K562 (cell line): ENCODE data around the gene UBE2R2. TPM values are rescaled to one million over a fixed set of nuclear protein-coding genes. Genes with fewer than 3 reads are reported as not detected.

ENCODE experiments used
- ATAC-seq: fragments of 200-7000 bp; cut with Tn5 transposase; 3 replicates; pipeline ENCODE4 v1.9.1; 2020; ENCODE audit warnings: moderate library complexity
- BruUV-seq: library from RNA; stranded (reverse); fragments of 400-500 nt; replicated peaks from 2 replicates; lab custom pipeline; 2021; lab: Mats Ljungman, UMichigan
- CTCF ChIA-PET: fragments of 300-600 bp; formaldehyde crosslinking; extraction: SDS; loops from one replicate; lab custom pipeline; 2021; ENCODE audit warnings: low intra/inter-chr PET ratio; lab: Yijun Ruan, JAX
- POLR2A ChIA-PET: fragments of 300-600, 350-650 bp; sonication (Branson Sonifier 250); formaldehyde crosslinking; extraction: SDS; loops from one replicate; lab custom pipeline; 2021; ENCODE audit warnings: antibody characterized with exemption, inconsistent platforms; lab: Yijun Ruan, JAX
- DNase-seq, 4 experiments: peaks; one replicate each; pipeline versions ENCODE4 v3.0.0 to v3.0.0-alpha.2; 2011 to 2018; ENCODE audit warnings: low spot score in 3 of 4, mixed read lengths in 3 of 4; ENCODE audit errors: extremely low read depth in 1 of 4
- FAIRE-seq: peaks from 2 replicates; lab custom pipeline; 2011; peaks lifted over from hg19 to GRCh38; lab: Jason Lieb, UNC
- H2AFZ ChIP-seq: 2 replicates; pipeline ENCODE4 v1.6.0; 2011; ENCODE audit warnings: low read depth, low read length, control low read depth, inconsistent platforms
- H3K27ac ChIP-seq: fragments of 200-600 bp; 3 replicates; pipeline ENCODE4 v1.8.0; 2011; ENCODE audit warnings: low read depth, mild to moderate bottlenecking, control low read depth, inconsistent platforms, low read length, moderate library complexity, mixed read lengths; ENCODE audit errors: extremely low read depth
- H3K27me3 ChIP-seq, 2 experiments: fragments of 300-600 bp in 1 of 2; 2 replicates in 1 of 2; 3 replicates in 1 of 2; pipeline versions ENCODE4 v1.6.0 to v1.8.0; 2011; ENCODE audit warnings: inconsistent platforms in 2 of 2, low read length in 2 of 2, mild to moderate bottlenecking in 1 of 2, mixed read lengths in 1 of 2, moderate library complexity in 1 of 2; ENCODE audit not compliant: control insufficient read depth in 2 of 2, insufficient read depth in 2 of 2
- H3K36me3 ChIP-seq: fragments of 300-600 bp; 3 replicates; pipeline ENCODE4 v1.8.0; 2011; ENCODE audit warnings: mild to moderate bottlenecking, low read length, inconsistent platforms; ENCODE audit not compliant: control insufficient read depth, insufficient read depth
- H3K4me1 ChIP-seq, 2 experiments: fragments of 200-600 bp in 1 of 2; replicated peaks in 1 of 2; 2 replicates in 1 of 2; 3 replicates in 1 of 2; pipeline versions ENCODE4 v1.5.1 to v1.8.0; 2011; ENCODE audit warnings: inconsistent platforms in 2 of 2, low read length in 2 of 2, mild to moderate bottlenecking in 1 of 2, mixed read lengths in 1 of 2, moderate library complexity in 1 of 2; ENCODE audit not compliant: control insufficient read depth in 2 of 2, insufficient read depth in 2 of 2
- H3K4me2 ChIP-seq: 2 replicates; pipeline ENCODE4 v1.6.1; 2011; ENCODE audit warnings: low read length, control low read depth, inconsistent platforms, mixed read lengths; ENCODE audit not compliant: insufficient read depth
- H3K4me3 ChIP-seq: fragments of 200-600 bp; sonication (generic), shearing (Covaris generic); 2 replicates; pipeline ENCODE4 v1.5.1; 2016; ENCODE audit warnings: control low read depth, inconsistent platforms
- H3K79me2 ChIP-seq: fragments of 200-600 bp; 3 replicates; pipeline ENCODE4 v1.8.0; 2011; ENCODE audit warnings: low read length, inconsistent platforms; ENCODE audit not compliant: control insufficient read depth, insufficient read depth
- H3K9ac ChIP-seq, 2 experiments: 2 replicates each; pipeline versions ENCODE4 v1.6.0 to v1.6.1; 2011; ENCODE audit warnings: low read depth in 2 of 2, low read length in 2 of 2, control low read depth in 1 of 2, inconsistent platforms in 1 of 2, mild to moderate bottlenecking in 1 of 2, mixed read lengths in 1 of 2; ENCODE audit not compliant: insufficient read depth in 1 of 2
- H3K9me1 ChIP-seq: one replicate; pipeline ENCODE4 v1.6.0; 2011; ENCODE audit warnings: inconsistent platforms, mild to moderate bottlenecking, low read length, moderate library complexity; ENCODE audit not compliant: control insufficient read depth, insufficient read depth
- H3K9me3 ChIP-seq: replicated peaks from 2 replicates; pipeline ENCODE4 v1.5.1; 2011; ENCODE audit warnings: low read depth, low read length, inconsistent platforms; ENCODE audit not compliant: control insufficient read depth, insufficient read depth
- H4K20me1 ChIP-seq: replicated peaks from 2 replicates; pipeline ENCODE4 v1.6.1; 2011; ENCODE audit warnings: low read length, inconsistent platforms, mixed read lengths; ENCODE audit not compliant: control insufficient read depth, insufficient read depth
- CEBPB ChIP-seq: fragments of 450-650 bp; IDR thresholded peaks from 2 replicates; pipeline ENCODE4 v1.6.1; 2016; ENCODE audit warnings: missing genetic modification characterization, missing compliant biosample characterization
- CEBPG ChIP-seq, 3 experiments: fragments of 200-800 bp in 1 of 3; sonication (Bioruptor generic) in 1 of 3; sonication (generic) in 1 of 3; formaldehyde crosslinking in 1 of 3; IDR thresholded peaks in 2 of 3; conservative IDR thresholded peaks in 1 of 3; 2 replicates each; pipeline versions ENCODE4 v1.6.1 to v1.8.0; 2016 to 2022; ENCODE audit warnings: missing compliant biosample characterization in 2 of 3, missing genetic modification characterization in 2 of 3, mild to moderate bottlenecking in 1 of 3, missing genetic modification reagents in 1 of 3
- GABPA ChIP-seq: fragments of 200-800 bp; sonication (Bioruptor generic); conservative IDR thresholded peaks from 2 replicates; pipeline ENCODE4 v1.6.1; 2016; ENCODE audit warnings: low read depth, missing genetic modification characterization, missing compliant biosample characterization
- MEIS2 ChIP-seq: fragments of 450-650 bp; IDR thresholded peaks from 2 replicates; pipeline ENCODE4 v1.6.1; 2014; ENCODE audit warnings: mild to moderate bottlenecking; ENCODE audit not compliant: partially characterized antibody
- RUNX1 ChIP-seq: sonication (generic); IDR thresholded peaks from 2 replicates; pipeline ENCODE4 v1.6.1; 2016; ENCODE audit warnings: antibody characterized with exemption, low read depth
- SMAD3 ChIP-seq: fragments of 450-650 bp; formaldehyde crosslinking; conservative IDR thresholded peaks from 2 replicates; pipeline ENCODE4 v1.4.0; 2020; ENCODE audit warnings: mild to moderate bottlenecking
- ZHX1 ChIP-seq: fragments of 150-350 bp; conservative IDR thresholded peaks from 2 replicates; pipeline ENCODE4 v1.6.1; 2014; ENCODE audit warnings: low read length
- ZKSCAN8 ChIP-seq: fragments of 200-800 bp; sonication (Bioruptor generic); IDR thresholded peaks from 2 replicates; pipeline ENCODE4 v1.6.1; 2016; ENCODE audit warnings: missing genetic modification characterization, missing compliant biosample characterization
- WGBS: fragments of 100-300 bp; shearing (Covaris generic); methylation state at CpG from one replicate; pipeline ENCODE4 v1.1.6; 2016; ENCODE audit warnings: low coverage, mixed read lengths; ENCODE audit not compliant: insufficient coverage; ENCODE audit errors: missing lambda C conversion rate; 5-methylcytosine and 5-hydroxymethylcytosine counted together
- in situ Hi-C: fragments of 300-500 bp; cut with MboI; formaldehyde crosslinking; loops from 4 replicates; pipeline ENCODE4 v1.15.0; 2018; ENCODE audit warnings: inconsistent platforms, mixed read lengths
- intact Hi-C: fragments of 100-400 bp; cut with micrococcal nuclease; formaldehyde crosslinking; loops from 2 replicates; pipeline ENCODE4 v1.14.2; 2022
- polyA plus RNA-seq, 8 experiments: library from polyadenylated mRNA; depleted of rRNA in 4 of 8; stranded (reverse) in 5 of 8; unstranded in 3 of 8; fragments of >200 nt; fragmentation: Nextera tagmentation in 2 of 8; fragmentation: Illumina TruSeq in 1 of 8; extraction: Ambion mirVana in 2 of 8; extraction: Trizol in 1 of 8; gene quantifications; 2 replicates each; pipeline versions ENCODE4 v1.2.1 to v1.2.3, GENCODE V29; 2011 to 2014; ENCODE audit warnings: inconsistent platforms in 1 of 8, missing spikeins in 1 of 8
- total RNA-seq, 7 experiments: library from RNA; depleted of rRNA in 6 of 7; stranded (reverse); fragments of >200 nt in 6 of 7; fragmentation: Illumina TruSeq in 2 of 7; extraction: Trizol in 2 of 7; gene quantifications; 2 replicates each; pipeline versions ENCODE4 v1.2.1 to v1.2.3, GENCODE V29; 2011 to 2021; ENCODE audit warnings: low replicate concordance in 1 of 7

The UBE2R2 gene
- total and polyA plus RNA-seq, 9 of the 15 experiments (the other 6 are each of a cell fraction or from before 2014, with no cell fraction given): 7.8 to 26.2 (median 11.8) TPM

DNA sequence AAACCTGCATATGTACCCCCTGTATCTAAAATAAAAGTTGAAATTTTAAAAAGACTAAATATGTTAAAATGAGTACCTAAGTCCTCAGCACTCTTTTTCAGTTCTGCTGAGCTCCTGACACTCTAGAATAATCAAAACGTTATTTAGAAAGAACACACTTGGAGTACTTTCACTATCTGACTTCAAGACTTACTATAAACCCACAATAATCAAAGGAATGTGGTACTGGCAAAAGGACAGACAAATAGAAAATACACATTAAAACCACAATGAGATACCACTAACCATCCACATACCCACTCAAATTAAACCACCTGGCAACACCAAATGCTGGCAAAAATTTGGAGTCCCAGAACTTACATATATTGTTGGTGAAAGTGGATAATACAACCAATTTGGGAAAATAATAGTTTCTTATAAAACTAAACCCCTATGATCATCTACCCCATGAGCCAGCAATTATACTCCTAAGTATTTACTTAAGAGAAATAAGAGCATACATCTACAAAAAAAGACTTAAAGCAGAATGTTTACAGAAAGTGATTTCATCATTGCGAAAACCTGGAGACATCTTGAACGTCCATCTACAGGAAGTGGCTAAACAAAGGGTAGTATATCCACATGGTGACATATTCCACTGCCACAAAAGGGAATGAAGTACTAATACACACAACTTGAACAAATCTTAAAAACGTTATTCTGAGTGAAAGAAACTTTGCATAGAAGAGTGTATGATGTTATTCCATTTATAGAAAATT is 34.4 kb upstream of the UBE2R2 start:
- FAIRE-seq (no peak), ATAC-seq (no peak), DNase-seq (no peak)
- Histone ChIP-seq H4K20me1 (no peaks in the 10 kb centered on the region), H3K27me3 (peaks cover 0 to 4% of the 10 kb centered on the region in 2 experiments; a peak in 1 of 5 replicates), H3K4me3 (no peak overlapping the region), H3K9ac (no peak overlapping the region), H3K36me3 (no peaks in the 10 kb centered on the region), H3K9me1 (no peaks in the 10 kb centered on the region), H3K79me2 (no peaks in the 10 kb centered on the region), H3K9me3 (no peaks in the 10 kb centered on the region), H3K27ac (no peak overlapping the region), H2AFZ (no peak overlapping the region), H3K4me2 (no peak overlapping the region), H3K4me1 (no peaks in the 10 kb centered on the region; a peak in 1 of 5 replicates)
- in situ Hi-C loops: no loop called here
- intact Hi-C loops: loop anchor here (10.0 kb wide), 1 partner anchor 72 kb away; no protein-coding TSS in a partner anchor
- 25% methylated on average over 4 of the region's 4 CpGs for WGBS
- CTCF ChIA-PET: no interaction called here
- no peak for TF ChIP-seq ZHX1
- no peak for TF ChIP-seq CEBPG (CRISPR knock-in tag; IDR thresholded peaks at IDR 0.05)
- TF ChIP-seq CEBPG (tag; conservative IDR thresholded peaks at IDR 0.05 in 1 of 2, IDR thresholded peaks at IDR 0.05 in 1 of 2): peak in 1 of 2 experiments; percentile 70; a peak in 2 of 4 replicates
- no peak for TF ChIP-seq RUNX1
- no peak for TF ChIP-seq ZKSCAN8 (CRISPR knock-in tag)
- TF ChIP-seq GABPA (tag): peak; percentile 44; the same call in 1 of the 2 replicates
- TF ChIP-seq MEIS2: peak; percentile 5
- peak; percentile 63 for TF ChIP-seq CEBPB (tag)
- no peak for TF ChIP-seq SMAD3 (CRISPR knock-in tag)
- no TSS peak for BruUV-seq
- POLR2A ChIA-PET: no interaction called here
